BLaER1 treated with 17β-estradiol and CSF1 and Interleukin-3, amounts not matched to agents 10 nM and 100 nM (cell line): ENCODE data around the gene HLA-DQB1.
A peak's percentile ranks its signal among the peaks of the same experiment; 100 is the strongest.

Experiments used
- H3K27ac ChIP-seq, 11 experiments: shearing (Covaris generic); formaldehyde crosslinking; 2 replicates each; pipeline ENCODE4 v1.8.1; 2022
- H3K27me3 ChIP-seq, 11 experiments: shearing (Covaris generic); formaldehyde crosslinking; 2 replicates each; pipeline ENCODE4 v1.8.1; 2022
- H3K36me3 ChIP-seq, 11 experiments: shearing (Covaris generic); formaldehyde crosslinking; 2 replicates each; pipeline ENCODE4 v1.8.1; 2022
- H3K4me1 ChIP-seq, 10 experiments: shearing (Covaris generic); formaldehyde crosslinking; 2 replicates each; pipeline ENCODE4 v1.8.1; 2022
- H3K4me2 ChIP-seq, 11 experiments: shearing (Covaris generic); formaldehyde crosslinking; 2 replicates each; pipeline ENCODE4 v1.8.1; 2022
- H3K4me3 ChIP-seq, 10 experiments: shearing (Covaris generic); formaldehyde crosslinking; 2 replicates each; pipeline ENCODE4 v1.8.1; 2022
- H3K9ac ChIP-seq, 11 experiments: shearing (Covaris generic); formaldehyde crosslinking; 2 replicates each; pipeline ENCODE4 v1.8.1; 2022
- H3K9me3 ChIP-seq, 11 experiments: shearing (Covaris generic); formaldehyde crosslinking; replicated peaks in 1 of 11; 2 replicates each; pipeline ENCODE4 v1.8.1; 2022
- H4K20me1 ChIP-seq, 11 experiments: shearing (Covaris generic); formaldehyde crosslinking; 2 replicates each; pipeline ENCODE4 v1.8.1; 2022
- Cebpa-rat ChIP-seq, 11 experiments: shearing (Covaris generic); IDR thresholded peaks; 2 replicates each; pipeline ENCODE4 v1.8.1; 2022

Gene HLA-DQB1

DNA sequence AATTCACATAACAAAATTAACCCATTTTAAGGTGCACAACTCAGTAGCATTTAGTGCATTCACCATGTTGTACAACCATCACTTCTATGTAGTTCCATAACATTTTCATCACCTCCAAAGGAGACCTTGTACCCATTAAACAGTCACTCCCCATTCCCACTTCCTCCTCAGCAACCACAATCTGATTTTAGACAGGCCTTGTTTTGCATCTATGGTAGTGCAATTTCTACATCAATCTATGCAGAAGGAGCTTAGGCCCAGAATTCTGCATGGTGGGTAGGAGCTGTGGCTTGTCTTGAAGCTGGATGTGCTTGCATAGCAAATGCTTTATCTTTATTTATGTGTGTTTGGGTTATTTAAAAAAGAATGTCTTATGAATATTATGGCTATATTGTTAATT, 42.8 kb downstream of the HLA-DQB1 start:
- peak overlapping the region; percentile 50 to 76 (median 71) for H3K4me2 ChIP-seq
- no peak overlapping the region for H3K4me3 ChIP-seq
- H3K27ac ChIP-seq = peak overlapping the region in 10 of 11 experiments; percentile 75 to 94 (median 88); a peak in 19 of 22 replicates

DNA sequence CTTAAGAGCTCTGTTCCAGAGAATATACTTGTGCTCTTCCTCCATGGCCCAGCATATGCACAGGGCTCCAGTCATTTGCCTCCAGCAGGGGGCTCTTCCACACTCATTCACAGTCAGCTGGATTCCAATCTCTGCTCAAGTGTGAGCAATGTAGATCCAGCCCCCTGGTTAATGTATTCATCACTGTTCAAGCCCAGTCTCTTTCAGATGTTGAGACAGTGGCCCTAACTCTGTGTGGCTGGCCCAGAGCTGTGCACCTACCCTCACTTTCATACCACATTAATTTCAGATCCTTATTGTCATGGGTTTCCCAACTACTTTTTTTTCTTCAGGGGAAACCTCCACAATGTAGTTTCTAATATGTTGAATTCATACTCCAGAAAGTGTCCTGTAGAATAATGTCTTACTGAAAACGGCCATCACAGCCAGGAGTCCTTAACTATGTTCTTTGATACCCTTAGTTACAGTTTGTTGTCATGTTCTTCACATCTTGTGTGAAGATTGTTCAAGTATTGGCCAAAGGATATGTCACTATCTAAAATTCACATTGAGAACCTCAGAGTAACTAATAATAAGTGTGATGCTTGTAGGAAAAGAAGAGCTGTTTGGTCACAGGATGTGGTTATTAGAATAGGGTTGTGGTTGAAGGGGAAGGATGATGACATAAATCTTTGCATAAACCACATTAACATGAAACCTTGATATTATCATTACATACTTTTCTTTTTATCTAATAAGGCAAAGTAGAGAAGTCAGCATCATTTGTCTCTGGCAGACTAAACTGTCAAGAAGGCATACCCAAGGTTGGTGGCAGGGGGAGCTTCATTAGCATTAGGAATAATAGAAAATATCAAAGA, 43.7 kb downstream of the HLA-DQB1 start:
- peak in 2 of 11 experiments; percentile 6 to 13; a peak in 1 of 22 replicates for TF ChIP-seq Cebpa-rat (IDR thresholded peaks at IDR 0.05)
- peaks cover 16 to 43% (median 38%) of the 10 kb centered on the region in 10 experiments for H3K4me1 ChIP-seq
- peak overlapping the region; percentile 62 to 76 (median 72) for H3K4me2 ChIP-seq
- no peaks in the 10 kb centered on the region for H3K36me3 ChIP-seq
- H4K20me1 ChIP-seq = no peaks in the 10 kb centered on the region
- peak overlapping the region in 2 of 10 experiments; percentile 19 to 46; a peak in 2 of 20 replicates for H3K4me3 ChIP-seq
- peak overlapping the region in 10 of 11 experiments; percentile 60 to 82 (median 74); a peak in 19 of 22 replicates for H3K9ac ChIP-seq
- peak overlapping the region; percentile 57 to 94 (median 88); a peak in 21 of 22 replicates for H3K27ac ChIP-seq
- H3K27me3 ChIP-seq = no peaks in the 10 kb centered on the region
- peaks cover 8 to 13% (median 11%) of the 10 kb centered on the region in 11 experiments for H3K9me3 ChIP-seq

More for the DNA sequence above, 42.8 kb downstream of the HLA-DQB1 start:
- Histone ChIP-seq H3K27me3 (no peaks in the 10 kb centered on the region), H3K36me3 (no peaks in the 10 kb centered on the region), H4K20me1 (no peaks in the 10 kb centered on the region), H3K9ac (peak overlapping the region in 6 of 11 experiments; percentile 15 to 76 (median 48); a peak in 8 of 22 replicates), H3K9me3 (peaks cover 0 to 4% (median 2%) of the 10 kb centered on the region in 11 experiments; a peak in 17 of 22 replicates), H3K4me1 (peaks cover 16 to 48% (median 40%) of the 10 kb centered on the region in 10 experiments)
- no peak for TF ChIP-seq Cebpa-rat (IDR thresholded peaks at IDR 0.05)

DNA sequence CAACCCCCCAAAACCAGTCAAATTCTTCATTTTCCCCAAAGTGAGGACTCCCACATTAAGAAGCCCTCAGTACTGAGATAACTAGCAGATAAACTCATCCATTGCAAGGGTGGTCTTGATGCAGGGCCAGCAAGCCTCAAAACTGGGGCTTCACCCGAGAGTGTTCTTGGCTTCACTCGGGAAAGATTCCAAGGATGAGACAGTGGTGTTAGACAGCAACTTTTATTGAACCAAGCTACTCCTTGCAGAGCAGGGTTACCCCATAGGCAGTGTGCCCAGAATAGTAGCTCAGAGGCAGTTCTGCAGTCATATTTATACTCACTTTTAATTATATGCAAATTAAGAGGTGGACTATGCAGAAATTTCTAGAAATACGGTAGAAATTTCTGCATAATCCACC, 45.1 kb downstream of the HLA-DQB1 start:
- H3K36me3 ChIP-seq = no peaks in the 10 kb centered on the region
- H3K9me3 ChIP-seq = peaks cover 11 to 21% (median 15%) of the 10 kb centered on the region in 11 experiments
- H3K27me3 ChIP-seq = no peaks in the 10 kb centered on the region
- H3K27ac ChIP-seq = peak overlapping the region in 9 of 11 experiments; percentile 84 to 94 (median 89); a peak in 13 of 22 replicates
- no peaks in the 10 kb centered on the region for H4K20me1 ChIP-seq
- H3K4me2 ChIP-seq = peak overlapping the region in 8 of 11 experiments; percentile 29 to 75 (median 68); a peak in 9 of 22 replicates
- TF ChIP-seq Cebpa-rat (IDR thresholded peaks at IDR 0.05) = no peak
- H3K4me1 ChIP-seq = peaks cover 22 to 42% (median 33%) of the 10 kb centered on the region in 10 experiments
- H3K9ac ChIP-seq = no peak overlapping the region
- no peak overlapping the region for H3K4me3 ChIP-seq

DNA sequence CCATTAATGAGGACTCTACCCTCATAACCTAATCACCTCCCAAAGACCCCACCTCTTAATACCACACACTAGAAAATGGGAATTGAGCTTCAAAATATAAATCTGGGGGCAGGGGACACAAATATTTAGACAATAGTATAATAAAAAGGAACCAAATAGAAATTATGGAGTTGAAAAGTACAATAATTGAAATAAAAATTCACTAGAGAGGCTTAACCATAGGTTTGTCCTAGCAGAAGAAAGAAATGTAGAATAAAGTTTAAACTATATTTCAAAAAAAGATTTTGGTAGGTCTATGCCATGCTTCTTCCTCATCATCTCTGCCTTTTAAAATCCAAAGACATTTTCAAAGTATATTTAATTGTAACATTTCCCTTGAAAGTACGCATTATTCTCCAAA, 48.7 kb downstream of the HLA-DQB1 start:
- Histone ChIP-seq H3K4me3 (no peak overlapping the region), H3K9me3 (peaks cover 11 to 21% (median 16%) of the 10 kb centered on the region in 11 experiments), H4K20me1 (no peaks in the 10 kb centered on the region), H3K9ac (no peak overlapping the region), H3K27me3 (no peaks in the 10 kb centered on the region), H3K4me1 (peaks cover 9 to 25% (median 14%) of the 10 kb centered on the region in 10 experiments; a peak in 16 of 20 replicates), H3K36me3 (no peaks in the 10 kb centered on the region; a peak in 1 of 22 replicates), H3K4me2 (no peak overlapping the region), H3K27ac (no peak overlapping the region)
- TF ChIP-seq Cebpa-rat (IDR thresholded peaks at IDR 0.05) = no peak

DNA sequence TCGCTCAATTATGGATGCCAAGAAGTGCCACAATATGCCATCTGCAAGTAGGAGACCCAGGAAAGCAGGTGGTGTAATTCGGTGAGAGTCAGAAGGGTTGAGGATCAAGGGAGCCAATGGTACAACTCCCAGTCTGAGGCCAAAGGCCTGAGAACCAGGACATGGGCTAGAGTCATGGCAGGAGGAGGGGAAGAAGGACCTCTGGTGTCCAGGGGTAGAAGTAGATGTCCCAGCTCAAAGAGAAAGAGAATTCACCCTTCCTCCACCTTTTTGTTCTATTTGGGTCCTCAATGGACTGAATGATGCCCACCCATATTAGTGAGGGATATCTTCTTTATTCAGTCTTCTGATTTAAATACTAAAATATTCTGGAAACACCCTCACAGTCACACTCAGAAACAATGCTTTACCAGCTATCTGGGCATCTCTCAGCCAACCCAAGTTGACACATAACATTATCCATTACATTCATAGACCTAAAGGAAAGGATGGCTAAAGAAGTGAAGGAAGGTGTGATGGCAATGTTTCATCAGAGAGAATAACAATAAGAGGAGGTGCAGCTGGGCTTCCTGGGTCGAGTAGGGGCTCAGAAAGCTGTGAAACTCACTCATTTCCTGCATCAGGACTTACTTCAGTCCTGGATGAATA, 50.4 kb downstream of the HLA-DQB1 start:
- peak overlapping the region in 3 of 11 experiments; percentile 9 to 27 (median 11); a peak in 2 of 22 replicates for H3K9ac ChIP-seq
- H4K20me1 ChIP-seq = no peaks in the 10 kb centered on the region
- no peak for TF ChIP-seq Cebpa-rat (IDR thresholded peaks at IDR 0.05)
- no peaks in the 10 kb centered on the region for H3K27me3 ChIP-seq
- H3K36me3 ChIP-seq = no peaks in the 10 kb centered on the region; a peak in 1 of 22 replicates
- H3K4me3 ChIP-seq = no peak overlapping the region
- H3K27ac ChIP-seq = peak overlapping the region in 4 of 11 experiments; percentile 20 to 52 (median 48); a peak in 5 of 22 replicates
- H3K4me2 ChIP-seq = peak overlapping the region in 8 of 11 experiments; percentile 12 to 46 (median 35); a peak in 9 of 22 replicates
- peaks cover 0 to 13% (median 3%) of the 10 kb centered on the region in 10 experiments; a peak in 6 of 20 replicates for H3K4me1 ChIP-seq
- H3K9me3 ChIP-seq = peaks cover 11 to 21% (median 16%) of the 10 kb centered on the region in 11 experiments

DNA sequence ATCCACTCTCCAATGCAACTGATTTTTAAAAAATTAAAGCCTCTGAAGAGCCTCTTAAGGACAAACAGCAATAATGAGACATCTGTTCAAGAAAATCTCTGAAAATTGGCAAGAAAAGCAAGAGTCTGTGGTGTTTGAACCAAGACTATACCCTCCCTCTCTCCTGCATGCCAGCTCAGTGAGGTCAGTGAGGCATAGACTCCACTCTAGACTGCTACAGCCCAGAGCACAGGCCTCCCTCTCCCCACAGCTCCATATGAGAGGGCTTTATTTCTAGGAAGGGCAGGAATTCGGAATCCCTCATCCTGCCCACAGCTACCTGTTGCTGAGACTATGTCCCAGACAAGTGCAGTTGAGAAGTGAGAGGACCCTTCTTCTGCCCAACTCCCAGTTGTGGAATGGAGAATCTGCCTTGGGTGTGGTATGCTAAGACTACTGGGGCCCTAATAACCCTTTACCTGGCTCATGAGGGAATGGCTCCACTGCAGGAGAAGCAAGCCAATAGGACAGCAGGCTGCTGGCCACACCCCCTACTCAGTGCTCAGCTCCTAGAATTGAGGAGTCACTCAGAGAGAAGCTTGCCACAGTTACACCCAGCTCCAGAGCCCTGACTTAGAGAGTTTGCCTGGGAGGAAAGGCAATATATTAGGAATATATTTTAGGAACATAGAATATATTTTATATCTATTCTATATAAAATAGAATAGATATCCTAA, 51.9 kb downstream of the HLA-DQB1 start:
- H3K4me1 ChIP-seq = peaks cover 0 to 13% (median 5%) of the 10 kb centered on the region in 10 experiments; a peak in 11 of 20 replicates
- peaks cover 11 to 21% (median 16%) of the 10 kb centered on the region in 11 experiments for H3K9me3 ChIP-seq
- no peak overlapping the region for H3K9ac ChIP-seq
- H3K27me3 ChIP-seq = no peaks in the 10 kb centered on the region
- no peak overlapping the region for H3K4me2 ChIP-seq
- H4K20me1 ChIP-seq = no peaks in the 10 kb centered on the region
- no peaks in the 10 kb centered on the region; a peak in 1 of 22 replicates for H3K36me3 ChIP-seq
- no peak overlapping the region for H3K4me3 ChIP-seq
- H3K27ac ChIP-seq = no peak overlapping the region
- TF ChIP-seq Cebpa-rat (IDR thresholded peaks at IDR 0.05) = no peak

DNA sequence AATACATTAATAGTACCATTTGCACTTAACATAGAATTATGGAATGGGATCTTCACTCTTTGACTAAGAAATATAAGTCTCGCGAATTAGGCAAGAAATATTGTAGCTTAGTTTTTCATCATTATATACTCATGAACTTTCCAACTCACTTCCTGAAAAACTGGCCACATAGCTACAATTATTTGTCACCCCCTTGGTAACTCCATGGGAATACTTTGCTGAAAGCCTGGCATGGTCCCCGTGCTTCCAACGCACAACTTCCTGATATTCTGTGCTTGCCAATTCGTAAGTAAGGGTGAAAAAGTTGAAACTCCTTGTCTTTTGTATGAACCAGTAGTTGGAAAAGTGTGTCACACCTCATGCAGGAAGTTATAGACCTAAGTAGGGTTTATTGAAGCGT, 53.0 kb downstream of the HLA-DQB1 start:
- Histone ChIP-seq H3K27ac (no peak overlapping the region), H4K20me1 (no peaks in the 10 kb centered on the region), H3K27me3 (no peaks in the 10 kb centered on the region), H3K9ac (no peak overlapping the region), H3K36me3 (no peaks in the 10 kb centered on the region; a peak in 1 of 22 replicates), H3K4me2 (no peak overlapping the region), H3K4me3 (no peak overlapping the region), H3K9me3 (peaks cover 10 to 15% (median 11%) of the 10 kb centered on the region in 11 experiments), H3K4me1 (peaks cover 0 to 15% (median 6%) of the 10 kb centered on the region in 10 experiments; a peak in 11 of 20 replicates)
- no peak for TF ChIP-seq Cebpa-rat (IDR thresholded peaks at IDR 0.05)

DNA sequence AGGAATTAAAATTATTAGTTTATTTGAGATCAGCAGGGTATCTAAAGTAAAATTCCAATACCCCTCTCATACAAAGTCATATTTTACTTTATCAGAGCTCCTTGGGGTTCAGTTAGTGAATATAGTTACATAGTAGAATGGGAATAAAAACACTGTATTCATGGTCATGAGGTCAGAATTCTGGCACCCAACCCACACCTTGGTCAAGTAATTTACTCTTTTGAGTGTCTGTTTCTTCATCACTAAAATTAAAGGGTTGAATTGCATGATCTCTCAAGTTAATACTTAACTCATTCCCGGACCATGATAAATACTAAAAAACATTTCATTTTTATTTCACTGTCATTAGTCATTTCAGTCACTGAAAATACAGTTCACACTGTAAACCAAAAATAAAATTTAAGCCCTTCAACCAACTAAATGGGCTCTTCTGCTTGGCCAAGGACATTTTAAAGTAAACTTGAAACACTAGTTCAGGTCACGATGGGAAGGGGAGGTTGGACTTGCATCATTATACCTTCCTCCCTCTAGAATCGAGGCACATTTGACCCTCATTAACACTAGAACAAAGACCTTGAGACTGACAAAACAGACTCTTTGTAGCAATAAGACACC, 55.7 kb downstream of the HLA-DQB1 start:
- Histone ChIP-seq H3K4me2 (peak overlapping the region in 1 of 11 experiments; percentile 39; a peak in 1 of 22 replicates), H3K27me3 (no peaks in the 10 kb centered on the region), H3K9ac (no peak overlapping the region), H3K9me3 (peaks cover 0 to 3% (median 0%) of the 10 kb centered on the region in 11 experiments; a peak in 3 of 22 replicates), H3K4me3 (no peak overlapping the region), H3K27ac (peak overlapping the region; percentile 65 to 88 (median 79); a peak in 18 of 22 replicates), H4K20me1 (no peaks in the 10 kb centered on the region), H3K4me1 (peaks cover 0 to 7% (median 4%) of the 10 kb centered on the region in 10 experiments; a peak in 10 of 20 replicates), H3K36me3 (no peaks in the 10 kb centered on the region; a peak in 1 of 22 replicates)
- no peak for TF ChIP-seq Cebpa-rat (IDR thresholded peaks at IDR 0.05)
